Measurements from ENCODE around the gene IHH.

DNA sequence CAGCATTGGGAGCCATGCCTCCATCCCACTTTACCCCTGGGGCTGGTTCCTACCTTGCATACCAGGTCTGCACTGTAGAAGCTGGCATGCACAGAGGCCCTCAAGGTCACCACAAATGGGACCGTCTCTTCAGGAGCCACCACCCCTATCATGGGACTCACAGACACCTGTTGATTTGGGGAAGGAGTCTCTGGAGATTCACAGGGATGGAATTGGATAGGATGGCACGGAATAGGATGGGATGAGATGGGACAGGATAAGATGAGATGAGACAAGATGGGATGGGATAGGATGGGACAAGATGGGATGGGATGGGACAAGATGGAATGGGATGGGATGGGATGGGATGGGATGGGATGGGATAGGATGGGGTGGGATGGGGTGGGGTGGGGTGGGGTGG is 51.4 kb downstream of the IHH start:
- TF ChIP-seq, protein P1, sequence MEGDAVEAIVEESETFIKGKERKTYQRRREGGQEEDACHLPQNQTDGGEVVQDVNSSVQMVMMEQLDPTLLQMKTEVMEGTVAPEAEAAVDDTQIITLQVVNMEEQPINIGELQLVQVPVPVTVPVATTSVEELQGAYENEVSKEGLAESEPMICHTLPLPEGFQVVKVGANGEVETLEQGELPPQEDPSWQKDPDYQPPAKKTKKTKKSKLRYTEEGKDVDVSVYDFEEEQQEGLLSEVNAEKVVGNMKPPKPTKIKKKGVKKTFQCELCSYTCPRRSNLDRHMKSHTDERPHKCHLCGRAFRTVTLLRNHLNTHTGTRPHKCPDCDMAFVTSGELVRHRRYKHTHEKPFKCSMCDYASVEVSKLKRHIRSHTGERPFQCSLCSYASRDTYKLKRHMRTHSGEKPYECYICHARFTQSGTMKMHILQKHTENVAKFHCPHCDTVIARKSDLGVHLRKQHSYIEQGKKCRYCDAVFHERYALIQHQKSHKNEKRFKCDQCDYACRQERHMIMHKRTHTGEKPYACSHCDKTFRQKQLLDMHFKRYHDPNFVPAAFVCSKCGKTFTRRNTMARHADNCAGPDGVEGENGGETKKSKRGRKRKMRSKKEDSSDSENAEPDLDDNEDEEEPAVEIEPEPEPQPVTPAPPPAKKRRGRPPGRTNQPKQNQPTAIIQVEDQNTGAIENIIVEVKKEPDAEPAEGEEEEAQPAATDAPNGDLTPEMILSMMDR (conservative IDR thresholded peaks at IDR 0.05; ENCODE audit: low read depth, low read length): no peak
- no peak for TF ChIP-seq EZH2 (IDR thresholded peaks at IDR 0.05; ENCODE audit: low read length, unreplicated experiment)
- TF ChIP-seq EZH2phosphoT487 (IDR thresholded peaks at IDR 0.05; ENCODE audit: borderline replicate concordance, low read length): no peak

All from PC-3 (cell line).